ENCODE results near the gene CDAN1.

- no peak for TF ChIP-seq CREB5 (CRISPR knock-in tag; IDR thresholded peaks at IDR 0.05; ENCODE audit: low read depth)
- no peak for TF ChIP-seq ISL1 (CRISPR knock-in tag; IDR thresholded peaks at IDR 0.05)
- no peak for TF ChIP-seq SNAI2 (CRISPR knock-in tag; IDR thresholded peaks at IDR 0.05)
- TF ChIP-seq CSDC2 (CRISPR knock-in tag; IDR thresholded peaks at IDR 0.05): no peak
- no peak for TF ChIP-seq PATZ1 (CRISPR knock-in tag; IDR thresholded peaks at IDR 0.05; ENCODE audit: borderline replicate concordance)
- TF ChIP-seq CSRNP3 (CRISPR knock-in tag; IDR thresholded peaks at IDR 0.05): no peak
- no peak for TF ChIP-seq ZC3H10 (CRISPR knock-in tag; IDR thresholded peaks at IDR 0.05)
- TF ChIP-seq ZFP3 (CRISPR knock-in tag; IDR thresholded peaks at IDR 0.05): no peak
- TF ChIP-seq ZNF70 (CRISPR knock-in tag; IDR thresholded peaks at IDR 0.05): no peak
- no peak for TF ChIP-seq ZFP30 (CRISPR knock-in tag; IDR thresholded peaks at IDR 0.05)
- no peak for TF ChIP-seq ARNTL (CRISPR knock-in tag; IDR thresholded peaks at IDR 0.05; ENCODE audit: borderline replicate concordance, low read depth)
- TF ChIP-seq POU6F1 (CRISPR knock-in tag; IDR thresholded peaks at IDR 0.05; ENCODE audit: borderline replicate concordance, low read depth): no peak
Measured at GRCh38 chr15:42744195-42744594, 7.3 kb upstream of the CDAN1 start.
